GM12892 (cell line): ENCODE data around the gene RAB3GAP2.
"Not testable (repeated sequence)": the region's sequence is repeated elsewhere in the genome, so short reads cannot be mapped to it uniquely, and the experiment has no call there.

Source experiments
- POLR2A ChIP-seq: IDR thresholded peaks from 2 replicates; pipeline ENCODE4 v1.6.1; 2011; ENCODE audit warnings: low read depth, low read length, control low read depth
- POLR2AphosphoS5 ChIP-seq: IDR thresholded peaks from 2 replicates; pipeline ENCODE4 v1.6.1; 2011; ENCODE audit warnings: low read depth, low read length, control low read depth

- TF ChIP-seq POLR2A, POLR2AphosphoS5: not testable (repeated sequence)
These were observed 26.4 kb downstream of the RAB3GAP2 start for GRCh38 chr1:220245900-220246299.
